HFF-Myc (cell line): ENCODE measurements around the gene TPM2.

ENCODE experiments used
- DNase-seq: peaks from one replicate; pipeline ENCODE4 v3.0.0-alpha.2; 2011; ENCODE audit warnings: low read depth; ENCODE audit errors: extremely low read depth
- H3K4me3 ChIP-seq: replicated peaks from 2 replicates; pipeline ENCODE4 v1.5.1; 2011; ENCODE audit warnings: low read depth, mild to moderate bottlenecking, control low read depth, low read length
- TF ChIP-seq, protein P1 (sequence below): IDR thresholded peaks from 2 replicates; pipeline ENCODE4 v1.5.1; 2012; ENCODE audit warnings: mild to moderate bottlenecking, low read depth, low read length, control low read depth; ENCODE audit errors: missing control alignments

Gene TPM2

GRCh38 chr9:35698231-35698630 lies 8.5 kb upstream of the TPM2 start:
- no peak for DNase-seq

DNA sequence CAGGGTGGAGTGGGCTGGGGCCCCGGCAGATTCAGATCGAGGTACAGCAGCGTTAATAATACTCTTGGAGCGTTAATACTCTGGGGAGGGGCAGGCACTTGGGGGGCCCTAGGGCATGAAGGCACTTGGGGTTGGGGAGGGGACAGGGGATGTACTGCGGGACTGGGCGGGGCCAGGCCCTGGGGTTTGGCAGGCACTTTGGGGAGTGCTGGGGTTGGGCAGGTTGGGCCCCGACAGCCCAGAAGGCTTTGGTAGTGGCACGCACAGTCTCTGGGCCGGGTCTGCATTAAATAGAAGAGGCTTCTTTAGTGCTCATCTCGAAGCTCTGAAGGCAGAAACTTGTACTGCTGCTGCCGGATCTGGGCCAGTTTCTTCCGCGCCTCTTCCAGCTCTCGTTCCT lies 7.8 kb upstream of the TPM2 start:
- no peak for DNase-seq
- TF ChIP-seq, protein P1, sequence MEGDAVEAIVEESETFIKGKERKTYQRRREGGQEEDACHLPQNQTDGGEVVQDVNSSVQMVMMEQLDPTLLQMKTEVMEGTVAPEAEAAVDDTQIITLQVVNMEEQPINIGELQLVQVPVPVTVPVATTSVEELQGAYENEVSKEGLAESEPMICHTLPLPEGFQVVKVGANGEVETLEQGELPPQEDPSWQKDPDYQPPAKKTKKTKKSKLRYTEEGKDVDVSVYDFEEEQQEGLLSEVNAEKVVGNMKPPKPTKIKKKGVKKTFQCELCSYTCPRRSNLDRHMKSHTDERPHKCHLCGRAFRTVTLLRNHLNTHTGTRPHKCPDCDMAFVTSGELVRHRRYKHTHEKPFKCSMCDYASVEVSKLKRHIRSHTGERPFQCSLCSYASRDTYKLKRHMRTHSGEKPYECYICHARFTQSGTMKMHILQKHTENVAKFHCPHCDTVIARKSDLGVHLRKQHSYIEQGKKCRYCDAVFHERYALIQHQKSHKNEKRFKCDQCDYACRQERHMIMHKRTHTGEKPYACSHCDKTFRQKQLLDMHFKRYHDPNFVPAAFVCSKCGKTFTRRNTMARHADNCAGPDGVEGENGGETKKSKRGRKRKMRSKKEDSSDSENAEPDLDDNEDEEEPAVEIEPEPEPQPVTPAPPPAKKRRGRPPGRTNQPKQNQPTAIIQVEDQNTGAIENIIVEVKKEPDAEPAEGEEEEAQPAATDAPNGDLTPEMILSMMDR, result no peak
- H3K4me3 ChIP-seq, result no peak overlapping the region

More at GRCh38 chr9:35698231-35698630, 8.5 kb upstream of the TPM2 start:
- no peak overlapping the region for H3K4me3 ChIP-seq
- TF ChIP-seq, protein P1, result no peak

DNA sequence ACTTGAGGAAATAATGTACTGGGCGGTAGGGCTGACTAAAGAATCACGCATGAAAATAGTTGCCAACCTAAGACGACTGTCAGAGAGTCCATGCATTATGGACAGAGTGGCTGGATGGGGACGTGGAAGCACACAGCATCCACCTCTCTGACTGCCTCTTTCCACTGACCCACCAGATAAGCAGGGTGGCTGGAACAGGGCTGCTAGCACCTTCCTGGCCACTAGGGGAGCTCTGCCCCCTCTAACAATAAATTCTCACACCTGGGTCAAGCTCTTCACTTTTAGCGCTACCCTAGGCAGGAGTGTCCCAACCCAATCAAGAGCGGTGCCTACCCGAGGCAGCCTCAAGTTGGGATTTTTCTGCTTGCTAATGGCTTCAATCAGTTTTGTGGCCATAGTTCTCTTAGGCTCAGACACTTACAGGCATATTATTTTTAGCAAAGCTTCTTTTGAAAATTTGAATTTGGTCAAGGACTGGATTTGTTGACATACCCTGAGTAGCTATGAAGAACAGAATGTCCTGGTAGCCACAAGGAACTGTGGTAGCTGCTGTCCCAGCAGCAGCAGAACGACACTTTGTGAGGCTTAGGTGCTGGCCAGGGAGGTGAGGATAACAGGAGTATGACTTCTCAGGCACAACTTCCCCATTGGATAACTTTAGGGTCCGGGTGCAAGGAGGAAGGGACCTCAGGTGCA lies 6.9 kb upstream of the TPM2 start:
- TF ChIP-seq, protein P1, result peak; percentile 91
- no peak overlapping the region for H3K4me3 ChIP-seq
- DNase-seq, result no peak

DNA sequence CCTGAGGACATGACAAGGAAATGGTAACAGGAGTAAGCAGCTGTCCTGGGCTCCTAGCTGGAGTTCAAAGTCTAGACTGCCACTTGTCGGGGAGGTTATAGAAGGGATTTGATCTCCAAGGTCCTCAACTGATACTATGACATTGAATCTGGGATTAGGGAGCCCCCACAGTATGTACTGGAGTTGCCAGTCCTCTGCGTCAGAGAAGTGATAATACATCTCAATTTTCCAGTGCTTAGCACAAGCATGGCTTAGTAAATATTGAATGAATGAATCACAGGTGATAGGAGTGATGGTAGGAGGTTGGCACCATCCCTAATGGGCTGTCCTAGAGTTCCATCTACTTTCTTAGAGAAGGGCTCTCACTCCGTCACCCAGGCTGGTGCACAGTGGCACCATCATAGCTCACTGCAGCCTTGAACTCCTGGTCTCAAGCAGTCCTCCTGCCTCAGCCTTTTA lies 6.2 kb upstream of the TPM2 start:
- TF ChIP-seq, protein P1, result no peak
- no peak overlapping the region for H3K4me3 ChIP-seq
- no peak for DNase-seq

GRCh38 chr9:35691757-35692301 lies 2.1 kb upstream of the TPM2 start:
- no peak for DNase-seq
- no peak overlapping the region for H3K4me3 ChIP-seq
- TF ChIP-seq, protein P1, result no peak

DNA sequence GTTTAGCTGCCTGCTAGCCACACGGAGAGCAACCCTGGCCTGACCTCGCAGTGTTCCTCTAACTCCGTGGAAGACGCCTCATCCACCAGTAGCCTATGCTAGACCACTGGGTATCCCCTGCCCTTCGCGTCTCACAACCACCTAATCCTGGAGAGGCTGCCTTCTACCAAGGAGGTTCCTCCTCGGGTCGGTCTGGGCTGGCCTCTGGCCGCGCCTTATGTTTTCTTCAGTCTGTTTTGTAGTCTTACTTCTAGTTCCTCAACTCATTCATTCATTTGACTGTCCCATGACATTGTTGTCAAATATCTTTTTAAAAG lies 1.6 kb upstream of the TPM2 start:
- no peak for DNase-seq
- H3K4me3 ChIP-seq, result peak overlapping the region; percentile 100
- TF ChIP-seq, protein P1, result no peak
